ENCODE results near the gene PLCB4. TPM values are rescaled to one million over a fixed set of nuclear protein-coding genes. Genes with fewer than 3 reads are reported as not detected.

PLCB4 gene
- total RNA-seq, 1 experiment from 2014 or later: not detected

- Histone ChIP-seq H3K9me3 (ENCODE audit: low read length) (peaks cover 8% of the 10 kb centered on the region), H3K9ac (ENCODE audit: low read length) (no peak overlapping the region), H3K27me3 (ENCODE audit: low read length) (no peaks in the 10 kb centered on the region), H3K4me1 (ENCODE audit: low read length) (no peaks in the 10 kb centered on the region), H4K20me1 (ENCODE audit: insufficient read depth, low read depth, low read length) (no peaks in the 10 kb centered on the region), H3K4me3 (ENCODE audit: low read length) (no peak overlapping the region), H3K9me2 (replicated peaks; ENCODE audit: insufficient read depth, low read length) (no peaks in the 10 kb centered on the region), H3K27ac (ENCODE audit: low read length) (no peak overlapping the region), H2AFZ (ENCODE audit: low read length) (no peak overlapping the region), H3K4me2 (ENCODE audit: low read depth, low read length, poor library complexity, severe bottlenecking) (no peak overlapping the region), H3K79me2 (ENCODE audit: low read length) (no peaks in the 10 kb centered on the region), H3K36me3 (ENCODE audit: insufficient read depth, low read length) (no peaks in the 10 kb centered on the region)
- no peak for DNase-seq
Measured at GRCh38 chr20:9027626-9028025, 41.3 kb upstream of the PLCB4 start.

GRCh38 chr20:9028419-9028818, 40.5 kb upstream of the PLCB4 start:
- Histone ChIP-seq H3K27me3 (ENCODE audit: low read length) (no peaks in the 10 kb centered on the region), H3K4me1 (ENCODE audit: low read length) (no peaks in the 10 kb centered on the region), H2AFZ (ENCODE audit: low read length) (no peak overlapping the region), H3K4me2 (ENCODE audit: low read depth, low read length, poor library complexity, severe bottlenecking) (no peak overlapping the region), H3K36me3 (ENCODE audit: insufficient read depth, low read length) (no peaks in the 10 kb centered on the region), H3K79me2 (ENCODE audit: low read length) (no peaks in the 10 kb centered on the region), H3K4me3 (ENCODE audit: low read length) (no peak overlapping the region), H3K27ac (ENCODE audit: low read length) (no peak overlapping the region), H3K9me2 (replicated peaks; ENCODE audit: insufficient read depth, low read length) (no peaks in the 10 kb centered on the region), H3K9ac (ENCODE audit: low read length) (no peak overlapping the region), H3K9me3 (ENCODE audit: low read length) (peaks cover 5% of the 10 kb centered on the region), H4K20me1 (ENCODE audit: insufficient read depth, low read depth, low read length) (no peaks in the 10 kb centered on the region)
- DNase-seq: no peak

- Histone ChIP-seq H3K79me2 (ENCODE audit: low read length) (no peaks in the 10 kb centered on the region), H3K9me3 (ENCODE audit: low read length) (peaks cover 7% of the 10 kb centered on the region), H3K36me3 (ENCODE audit: insufficient read depth, low read length) (no peaks in the 10 kb centered on the region), H3K4me2 (ENCODE audit: low read depth, low read length, poor library complexity, severe bottlenecking) (no peak overlapping the region), H3K9ac (ENCODE audit: low read length) (no peak overlapping the region), H4K20me1 (ENCODE audit: insufficient read depth, low read depth, low read length) (no peaks in the 10 kb centered on the region), H3K27me3 (ENCODE audit: low read length) (no peaks in the 10 kb centered on the region), H2AFZ (ENCODE audit: low read length) (no peak overlapping the region), H3K27ac (ENCODE audit: low read length) (no peak overlapping the region), H3K9me2 (replicated peaks; ENCODE audit: insufficient read depth, low read length) (no peaks in the 10 kb centered on the region), H3K4me1 (ENCODE audit: low read length) (no peaks in the 10 kb centered on the region), H3K4me3 (ENCODE audit: low read length) (no peak overlapping the region)
- no peak for DNase-seq
Measured at GRCh38 chr20:9031991-9032390, 36.9 kb upstream of the PLCB4 start.

- no peak for DNase-seq
- no peak overlapping the region for H3K27ac ChIP-seq (ENCODE audit: low read length)
- H3K4me2 ChIP-seq (ENCODE audit: low read depth, low read length, poor library complexity, severe bottlenecking): no peak overlapping the region
Measured at GRCh38 chr20:9032758-9033157, 36.1 kb upstream of the PLCB4 start.

GRCh38 chr20:9035126-9035525, 33.8 kb upstream of the PLCB4 start:
- no peaks in the 10 kb centered on the region for H3K27me3 ChIP-seq (ENCODE audit: low read length)
- no peak for DNase-seq
- no peak overlapping the region for H3K27ac ChIP-seq (ENCODE audit: low read length)
- peaks cover 11% of the 10 kb centered on the region for H3K9me3 ChIP-seq (ENCODE audit: low read length)
- no peak overlapping the region for H3K4me2 ChIP-seq (ENCODE audit: low read depth, low read length, poor library complexity, severe bottlenecking)
- no peaks in the 10 kb centered on the region for H3K79me2 ChIP-seq (ENCODE audit: low read length)
- no peak overlapping the region for H3K9ac ChIP-seq (ENCODE audit: low read length)
- no peak overlapping the region for H2AFZ ChIP-seq (ENCODE audit: low read length)
- no peaks in the 10 kb centered on the region for H4K20me1 ChIP-seq (ENCODE audit: insufficient read depth, low read depth, low read length)
- no peaks in the 10 kb centered on the region for H3K9me2 ChIP-seq (replicated peaks; ENCODE audit: insufficient read depth, low read length)
- no peak overlapping the region for H3K4me3 ChIP-seq (ENCODE audit: low read length)
- H3K36me3 ChIP-seq (ENCODE audit: insufficient read depth, low read length): no peaks in the 10 kb centered on the region
- no peaks in the 10 kb centered on the region for H3K4me1 ChIP-seq (ENCODE audit: low read length)

More at GRCh38 chr20:9032758-9033157, 36.1 kb upstream of the PLCB4 start:
- Histone ChIP-seq H3K9me3 (ENCODE audit: low read length) (peaks cover 12% of the 10 kb centered on the region), H2AFZ (ENCODE audit: low read length) (no peak overlapping the region), H3K9ac (ENCODE audit: low read length) (no peak overlapping the region), H3K79me2 (ENCODE audit: low read length) (no peaks in the 10 kb centered on the region), H3K9me2 (replicated peaks; ENCODE audit: insufficient read depth, low read length) (no peaks in the 10 kb centered on the region), H3K27me3 (ENCODE audit: low read length) (no peaks in the 10 kb centered on the region), H3K4me3 (ENCODE audit: low read length) (no peak overlapping the region), H3K4me1 (ENCODE audit: low read length) (no peaks in the 10 kb centered on the region), H4K20me1 (ENCODE audit: insufficient read depth, low read depth, low read length) (no peaks in the 10 kb centered on the region), H3K36me3 (ENCODE audit: insufficient read depth, low read length) (no peaks in the 10 kb centered on the region)

- Histone ChIP-seq H3K4me1 (ENCODE audit: low read length) (no peaks in the 10 kb centered on the region), H3K4me3 (ENCODE audit: low read length) (no peak overlapping the region), H3K79me2 (ENCODE audit: low read length) (no peaks in the 10 kb centered on the region), H2AFZ (ENCODE audit: low read length) (no peak overlapping the region), H3K27me3 (ENCODE audit: low read length) (no peaks in the 10 kb centered on the region), H4K20me1 (ENCODE audit: insufficient read depth, low read depth, low read length) (no peaks in the 10 kb centered on the region), H3K4me2 (ENCODE audit: low read depth, low read length, poor library complexity, severe bottlenecking) (no peak overlapping the region), H3K27ac (ENCODE audit: low read length) (no peak overlapping the region), H3K9ac (ENCODE audit: low read length) (no peak overlapping the region), H3K9me3 (ENCODE audit: low read length) (peaks cover 10% of the 10 kb centered on the region), H3K36me3 (ENCODE audit: insufficient read depth, low read length) (no peaks in the 10 kb centered on the region), H3K9me2 (replicated peaks; ENCODE audit: insufficient read depth, low read length) (no peaks in the 10 kb centered on the region)
- DNase-seq: no peak
Measured at GRCh38 chr20:9036593-9036992, 32.3 kb upstream of the PLCB4 start.

GRCh38 chr20:9038791-9039535, 29.9 kb upstream of the PLCB4 start:
- H3K9me2 ChIP-seq (replicated peaks; ENCODE audit: insufficient read depth, low read length): no peaks in the 10 kb centered on the region

GRCh38 chr20:9040863-9041524, 27.9 kb upstream of the PLCB4 start:
- H3K27me3 ChIP-seq (ENCODE audit: low read length): no peaks in the 10 kb centered on the region
- H4K20me1 ChIP-seq (ENCODE audit: insufficient read depth, low read depth, low read length): no peaks in the 10 kb centered on the region
- H3K79me2 ChIP-seq (ENCODE audit: low read length): no peaks in the 10 kb centered on the region
- H3K9me3 ChIP-seq (ENCODE audit: low read length): peaks cover 14% of the 10 kb centered on the region; the same call in 1 of the 2 replicates
- H3K4me3 ChIP-seq (ENCODE audit: low read length): no peak overlapping the region
- no peaks in the 10 kb centered on the region for H3K9me2 ChIP-seq (replicated peaks; ENCODE audit: insufficient read depth, low read length)
- no peak for DNase-seq
- no peak overlapping the region for H3K27ac ChIP-seq (ENCODE audit: low read length)
- H3K4me2 ChIP-seq (ENCODE audit: low read depth, low read length, poor library complexity, severe bottlenecking): no peak overlapping the region
- H3K36me3 ChIP-seq (ENCODE audit: insufficient read depth, low read length): no peaks in the 10 kb centered on the region
- H3K4me1 ChIP-seq (ENCODE audit: low read length): no peaks in the 10 kb centered on the region
- H3K9ac ChIP-seq (ENCODE audit: low read length): no peak overlapping the region
- no peak overlapping the region for H2AFZ ChIP-seq (ENCODE audit: low read length)

More at GRCh38 chr20:9038791-9039535, 29.9 kb upstream of the PLCB4 start:
- no peak overlapping the region for H2AFZ ChIP-seq (ENCODE audit: low read length)
- H3K79me2 ChIP-seq (ENCODE audit: low read length): no peaks in the 10 kb centered on the region
- no peak overlapping the region for H3K27ac ChIP-seq (ENCODE audit: low read length)
- H3K36me3 ChIP-seq (ENCODE audit: insufficient read depth, low read length): no peaks in the 10 kb centered on the region
- H3K27me3 ChIP-seq (ENCODE audit: low read length): no peaks in the 10 kb centered on the region
- H3K4me3 ChIP-seq (ENCODE audit: low read length): no peak overlapping the region
- no peak overlapping the region for H3K4me2 ChIP-seq (ENCODE audit: low read depth, low read length, poor library complexity, severe bottlenecking)
- no peaks in the 10 kb centered on the region for H3K4me1 ChIP-seq (ENCODE audit: low read length)
- H4K20me1 ChIP-seq (ENCODE audit: insufficient read depth, low read depth, low read length): no peaks in the 10 kb centered on the region
- peaks cover 14% of the 10 kb centered on the region; the same call in 1 of the 2 replicates for H3K9me3 ChIP-seq (ENCODE audit: low read length)
- H3K9ac ChIP-seq (ENCODE audit: low read length): no peak overlapping the region
- no peak for DNase-seq

Measured in Karpas-422 (cell line).